Stimulated activated CD4-positive, alpha-beta T cell treated with anti-CD3 and anti-CD28 coated beads, Interleukin-1b, Interleukin-23, amount 100 ng/mL, for 24 hours (primary cell): ENCODE results near the gene DLGAP1.

Experiments
- DNase-seq, 4 experiments: peaks; one replicate each; pipeline ENCODE4 v3.0.0-alpha.2; 2020; ENCODE audit warnings: low read depth in 4 of 4, low spot score in 1 of 4

DLGAP1 gene

DNA sequence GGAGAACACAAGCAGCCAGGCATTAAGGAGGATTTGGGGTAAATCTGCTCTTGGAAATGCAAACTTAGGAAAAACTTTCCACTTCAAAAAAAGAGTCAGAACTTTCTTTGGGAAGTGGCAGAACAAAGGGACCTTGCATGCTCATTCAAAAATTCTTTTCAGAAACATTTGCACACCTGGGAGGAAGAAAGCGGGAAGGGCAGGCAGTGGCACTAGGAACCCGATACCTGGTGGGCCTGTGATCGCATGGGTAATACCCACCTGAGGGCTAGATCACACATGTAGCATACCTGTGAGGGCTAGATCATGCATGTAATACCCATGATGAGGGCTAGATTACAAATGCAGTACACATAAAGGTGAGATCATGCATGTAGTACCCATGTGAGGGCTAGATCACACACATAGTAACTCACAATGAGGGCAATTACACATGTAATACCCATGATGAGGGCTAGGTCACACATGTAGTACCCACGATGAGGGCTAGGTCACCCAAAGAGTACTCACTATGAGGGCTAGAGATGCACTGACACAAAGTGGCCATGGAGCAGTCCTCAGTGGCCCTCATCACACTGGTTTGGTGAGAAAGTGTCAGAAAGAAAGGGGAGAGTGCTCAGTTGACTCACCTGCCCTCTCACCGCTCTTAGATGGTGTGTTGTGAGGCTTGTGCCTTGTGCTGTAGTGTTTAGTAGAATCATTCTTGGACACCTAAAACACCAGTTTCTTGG lies 212.5 kb downstream of the DLGAP1 start:
- DNase-seq, result no peak

DNA sequence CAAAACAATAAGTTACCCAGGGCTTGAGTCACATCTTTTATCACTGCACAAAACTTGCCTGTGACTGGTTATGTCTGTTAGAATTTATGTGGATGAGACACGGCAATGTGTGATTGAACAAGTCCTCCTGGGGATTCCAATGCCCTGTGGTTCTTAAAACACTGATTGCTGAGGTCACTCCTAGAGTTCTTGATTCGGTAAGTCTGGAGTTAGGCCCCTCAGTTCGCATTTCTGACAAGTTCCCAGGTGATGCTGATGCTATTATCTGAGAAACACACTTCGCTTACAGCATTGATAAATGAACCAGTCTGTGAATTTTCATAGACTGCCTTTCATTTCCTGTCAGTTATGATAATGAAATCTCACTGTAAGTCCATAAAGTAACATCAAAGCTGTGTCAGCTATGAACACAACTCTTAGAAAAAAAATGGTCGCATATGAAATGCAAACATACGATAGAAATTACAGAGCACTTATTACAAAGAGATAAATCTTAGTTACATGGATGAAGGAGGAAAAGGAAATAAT lies 214.0 kb downstream of the DLGAP1 start:
- no peak for DNase-seq

DNA sequence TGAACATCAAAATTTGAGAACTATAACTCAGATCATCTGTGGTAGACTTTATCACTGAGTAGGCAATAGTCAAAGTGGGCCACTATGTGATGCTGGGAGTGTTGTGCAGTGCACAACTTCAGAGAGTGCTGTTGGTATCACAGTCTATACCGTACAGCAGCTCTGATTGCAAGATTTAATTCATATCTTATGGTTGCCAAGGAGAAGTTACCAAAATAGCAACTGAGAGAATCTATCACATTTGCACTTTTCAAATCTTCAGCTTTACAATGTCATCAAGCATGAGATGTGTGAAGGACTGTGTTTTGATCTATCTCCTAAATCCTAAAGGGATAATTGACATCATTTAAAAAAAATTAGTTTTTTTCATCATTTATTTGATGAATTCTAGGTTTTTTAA lies 216.1 kb downstream of the DLGAP1 start:
- no peak for DNase-seq

DNA sequence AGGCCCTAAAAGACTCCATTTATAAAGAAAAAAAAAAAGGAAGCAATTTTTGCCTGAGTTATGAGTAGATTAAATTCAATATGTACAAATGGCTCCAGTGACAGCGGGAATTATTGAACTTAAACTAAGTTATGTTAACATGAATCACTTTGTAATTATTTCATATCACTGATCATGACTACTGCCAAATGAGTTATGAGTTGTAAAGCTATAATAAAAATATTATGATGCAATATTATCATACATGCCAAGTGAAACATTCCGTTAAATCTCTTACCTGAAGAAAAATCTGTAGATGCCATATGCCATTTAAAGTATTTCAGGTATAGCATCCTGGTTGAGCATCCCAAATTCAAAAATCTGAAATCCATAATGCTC lies 217.5 kb downstream of the DLGAP1 start:
- no peak for DNase-seq

DNA sequence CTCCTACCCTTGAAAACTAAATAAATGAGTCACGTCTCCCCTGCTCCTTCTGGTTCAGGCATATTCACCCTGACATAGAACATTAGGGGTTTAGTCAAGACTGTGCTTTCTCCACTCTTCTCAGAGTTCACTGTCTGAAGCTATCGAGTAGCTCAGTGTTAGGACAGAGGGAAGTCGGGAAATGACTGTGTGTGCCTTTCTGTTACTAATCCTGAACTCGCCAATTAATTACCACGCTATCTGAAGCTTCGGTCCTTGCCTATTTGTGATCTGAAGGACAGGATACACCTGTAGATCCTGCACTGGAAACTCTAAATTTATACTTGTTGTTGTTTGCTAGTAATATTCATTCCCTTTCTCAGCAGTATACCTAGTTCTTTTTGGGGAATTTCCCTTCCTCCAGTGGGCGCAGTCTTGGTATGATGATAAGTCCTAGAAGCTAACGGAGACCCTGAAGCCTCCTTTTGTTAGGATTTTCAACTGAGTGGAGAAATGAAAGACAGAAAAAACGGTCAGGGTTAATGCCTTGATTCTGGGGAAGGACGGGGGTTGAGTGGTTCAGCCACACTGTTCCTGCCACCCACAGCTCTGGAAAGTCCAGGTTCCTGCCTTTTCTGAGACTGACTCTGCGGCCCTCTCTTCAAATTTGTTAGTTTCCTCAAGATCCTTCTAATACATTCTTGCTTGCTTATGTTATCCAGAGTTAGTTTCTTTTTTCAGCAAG lies 218.0 kb downstream of the DLGAP1 start:
- DNase-seq, result no peak

DNA sequence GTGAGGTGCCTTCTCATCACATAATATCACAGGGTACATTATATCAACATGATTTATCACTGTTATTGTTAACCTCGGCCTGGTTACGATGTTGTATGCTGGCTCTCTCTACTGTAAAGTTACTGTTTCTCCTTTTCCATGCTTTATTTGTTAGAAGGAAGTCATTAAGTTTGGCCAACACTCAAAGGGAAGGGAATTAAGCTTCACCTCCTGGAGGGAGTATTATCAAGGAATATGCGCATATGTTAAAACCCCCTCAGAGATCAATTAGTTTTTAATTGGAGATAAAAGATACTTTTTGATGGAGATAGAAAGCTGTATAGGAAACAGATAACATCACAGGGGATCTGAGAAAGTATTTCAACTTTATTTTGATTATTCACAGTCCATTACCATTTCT lies 221.6 kb downstream of the DLGAP1 start:
- DNase-seq, result no peak

DNA sequence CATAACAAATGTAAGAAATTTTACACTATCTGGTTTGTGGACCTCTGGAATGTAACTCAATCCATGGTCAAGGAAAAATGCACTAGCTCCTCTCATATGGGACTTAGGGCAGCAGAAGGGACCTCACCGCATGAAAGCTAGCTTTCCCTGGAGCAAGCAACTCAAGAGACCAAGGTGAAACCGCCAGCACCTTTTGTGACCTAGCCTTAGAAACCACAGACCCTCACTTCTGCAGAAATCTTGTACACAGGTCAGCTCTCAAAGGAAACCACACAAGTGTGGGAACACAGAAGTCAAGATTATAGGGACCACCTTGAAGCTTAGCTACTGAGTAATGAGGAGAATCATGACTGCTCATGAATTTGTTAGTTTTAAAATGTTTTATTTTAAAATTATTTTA lies 222.5 kb downstream of the DLGAP1 start:
- no peak for DNase-seq

DNA sequence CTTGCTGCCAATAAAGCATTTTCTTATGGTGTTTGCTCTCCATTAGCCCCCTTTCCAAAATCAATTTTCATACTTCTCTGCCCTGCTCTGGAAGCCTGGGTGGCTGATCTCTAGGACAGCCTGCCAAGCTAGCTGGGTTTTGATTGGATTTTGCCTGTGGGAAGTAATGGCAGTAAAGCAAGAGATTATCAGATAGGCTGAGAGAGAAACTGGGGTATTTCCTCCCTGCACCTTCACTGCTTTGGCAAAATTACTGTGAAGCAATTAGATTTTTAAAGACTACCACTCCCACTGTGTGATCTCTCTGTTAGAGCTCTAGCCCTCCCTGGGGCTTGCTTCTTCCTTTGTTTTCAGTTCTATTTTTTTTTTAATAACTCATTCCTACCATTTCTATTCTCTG lies 223.8 kb downstream of the DLGAP1 start:
- DNase-seq, result no peak

DNA sequence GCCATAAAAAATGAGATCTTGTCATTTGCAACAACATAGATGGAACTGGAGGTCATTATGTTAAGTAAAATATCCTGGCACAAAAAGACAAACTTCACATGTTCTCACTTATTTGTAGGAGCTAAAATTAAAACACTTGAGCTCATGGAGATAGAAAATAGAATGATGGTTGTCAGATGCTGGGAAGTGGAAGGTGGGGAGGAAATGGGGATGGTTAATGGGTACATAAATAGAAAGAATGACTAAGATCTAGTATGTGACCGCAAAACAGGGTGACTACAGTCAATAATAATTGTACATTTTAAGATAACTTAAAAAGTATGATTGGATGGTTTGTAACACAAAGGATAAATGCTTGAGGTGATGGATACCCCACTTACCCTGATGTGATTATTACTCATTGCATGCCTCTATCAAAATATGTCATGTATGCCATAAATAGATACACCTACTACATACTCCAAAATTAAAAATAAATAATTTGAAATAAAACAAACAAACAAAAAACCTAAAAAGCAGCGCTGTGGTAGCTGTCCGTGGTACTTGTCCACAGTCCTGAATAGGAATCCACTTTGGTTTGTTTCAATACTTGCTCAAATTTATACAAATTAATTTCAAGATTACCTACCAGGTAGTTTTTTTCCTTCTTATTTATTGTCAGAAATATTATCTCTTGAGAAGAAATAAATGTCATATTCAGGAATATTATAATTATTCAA lies 224.5 kb downstream of the DLGAP1 start:
- DNase-seq, result no peak

DNA sequence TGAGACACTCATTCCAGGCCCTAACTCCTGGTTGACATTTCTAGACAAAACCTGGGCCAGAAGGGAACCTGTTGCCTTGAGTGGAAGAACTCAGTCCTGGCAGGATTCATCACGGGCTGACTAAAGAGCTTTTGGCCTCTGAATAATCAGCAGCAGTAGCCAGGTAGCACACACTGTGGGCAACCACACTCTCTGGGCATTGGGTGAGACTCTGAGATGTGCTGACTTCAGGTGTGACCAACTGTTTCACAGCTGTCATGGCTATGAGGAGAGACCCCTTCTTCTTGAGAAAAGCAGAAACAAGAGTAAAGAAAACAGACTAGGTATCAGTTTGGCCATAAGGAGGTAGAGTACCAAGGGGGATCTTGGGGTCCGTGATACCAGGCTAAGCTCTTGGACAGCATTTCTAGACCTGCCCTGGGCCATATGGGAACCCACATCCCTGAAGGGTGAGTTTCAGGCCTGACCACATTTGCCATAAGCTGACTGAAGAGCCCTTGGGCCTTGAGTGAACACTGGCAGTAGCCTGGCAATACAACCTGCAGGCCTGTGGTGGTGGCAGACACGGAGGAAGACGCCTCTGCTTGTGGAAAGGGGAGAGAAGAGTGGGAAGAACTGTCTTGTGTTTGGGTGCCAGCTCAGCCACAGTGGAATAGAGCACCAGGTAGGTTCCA lies 230.9 kb downstream of the DLGAP1 start:
- no peak for DNase-seq

DNA sequence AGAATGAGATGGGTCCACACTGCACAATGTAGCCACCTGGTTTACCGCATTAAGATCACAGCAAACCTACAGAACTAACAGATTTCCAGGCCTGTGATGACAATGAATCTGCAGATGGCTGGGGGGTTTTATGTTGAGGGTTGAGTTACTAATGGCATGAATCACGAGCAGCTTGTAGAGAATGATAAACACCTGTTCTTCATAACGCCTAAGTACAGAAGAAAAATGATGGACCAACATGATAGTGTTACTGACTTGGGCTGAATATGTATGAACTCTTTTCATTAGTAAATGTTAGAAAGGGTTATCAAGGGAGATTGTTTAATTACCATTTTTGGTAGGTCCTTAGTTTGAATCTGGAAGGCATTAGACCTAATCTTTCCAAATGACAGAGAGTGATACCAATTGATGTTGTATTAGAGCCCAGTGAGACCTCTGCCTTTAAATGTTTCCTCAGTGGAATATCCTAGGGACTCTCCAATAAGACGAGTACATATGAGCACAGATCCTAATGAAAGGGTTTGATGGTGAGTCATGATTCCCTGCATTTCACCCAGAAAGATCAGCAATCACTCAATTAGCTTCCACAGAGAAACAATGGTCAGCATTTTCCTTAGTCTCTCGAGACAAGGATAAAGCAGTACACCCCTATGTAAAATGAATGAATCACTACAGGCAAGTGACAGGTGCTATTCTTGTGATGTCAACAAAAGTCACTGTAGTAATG lies 243.8 kb downstream of the DLGAP1 start:
- no peak for DNase-seq

DNA sequence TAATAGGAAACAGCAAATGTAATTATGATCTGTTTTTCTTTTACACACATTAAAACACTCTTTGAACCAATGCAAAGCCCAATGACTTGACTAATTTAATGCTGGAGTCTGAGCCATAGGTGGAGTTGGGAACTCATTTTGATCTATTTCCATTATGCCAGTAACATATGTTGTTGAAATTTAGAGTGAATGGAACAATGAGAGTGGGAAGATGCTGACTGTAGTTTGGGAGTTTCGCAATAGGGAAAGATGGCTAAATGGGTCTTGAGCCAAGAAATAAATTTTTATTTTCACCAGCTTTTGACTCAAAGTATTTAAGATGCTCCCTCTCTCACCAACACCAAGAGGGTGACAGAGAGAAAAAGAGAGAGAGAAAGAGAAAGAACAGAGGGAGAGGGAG lies 246.7 kb downstream of the DLGAP1 start:
- DNase-seq, result no peak

DNA sequence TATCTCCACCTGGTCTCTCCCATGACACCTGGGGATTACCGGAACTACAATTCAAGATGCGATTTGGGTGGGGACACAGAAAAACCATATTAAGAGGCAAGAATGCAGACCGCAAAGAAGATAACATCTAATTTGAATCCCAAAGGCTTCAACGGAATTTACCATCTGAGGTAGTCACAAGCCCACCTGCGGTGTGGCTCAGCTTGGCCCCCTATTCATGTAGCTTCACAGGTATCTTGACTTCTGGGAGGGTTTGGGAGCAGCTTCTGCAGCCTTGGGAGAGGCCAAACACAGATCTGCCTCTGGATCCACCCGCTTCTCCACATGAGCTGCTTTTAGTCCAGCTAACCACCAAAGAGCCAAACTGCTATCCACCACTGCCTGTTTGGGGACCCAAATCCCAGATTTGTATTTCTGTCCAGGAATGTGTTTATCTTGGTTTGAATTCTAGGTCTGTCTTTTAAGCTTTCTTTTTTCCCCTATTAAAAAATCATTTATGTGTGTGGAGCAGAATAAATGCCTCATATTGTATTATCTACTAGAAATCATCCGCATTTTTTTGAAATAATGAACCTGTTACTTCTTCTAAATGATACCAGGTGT lies 247.6 kb downstream of the DLGAP1 start:
- no peak for DNase-seq

DNA sequence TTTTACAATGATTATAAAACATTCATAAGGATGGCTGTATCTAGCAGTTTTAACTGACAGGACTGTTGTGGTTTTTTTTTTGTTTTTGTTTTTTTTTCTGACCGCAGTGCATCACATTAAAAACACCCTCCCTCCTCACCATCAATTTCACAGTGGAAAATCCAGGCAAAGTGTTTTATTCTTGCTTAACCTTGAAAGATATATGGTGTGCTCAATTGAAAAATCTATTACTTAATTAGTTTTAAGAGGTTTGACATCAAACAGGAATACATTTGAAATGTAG lies 250.7 kb downstream of the DLGAP1 start:
- DNase-seq, result no peak

DNA sequence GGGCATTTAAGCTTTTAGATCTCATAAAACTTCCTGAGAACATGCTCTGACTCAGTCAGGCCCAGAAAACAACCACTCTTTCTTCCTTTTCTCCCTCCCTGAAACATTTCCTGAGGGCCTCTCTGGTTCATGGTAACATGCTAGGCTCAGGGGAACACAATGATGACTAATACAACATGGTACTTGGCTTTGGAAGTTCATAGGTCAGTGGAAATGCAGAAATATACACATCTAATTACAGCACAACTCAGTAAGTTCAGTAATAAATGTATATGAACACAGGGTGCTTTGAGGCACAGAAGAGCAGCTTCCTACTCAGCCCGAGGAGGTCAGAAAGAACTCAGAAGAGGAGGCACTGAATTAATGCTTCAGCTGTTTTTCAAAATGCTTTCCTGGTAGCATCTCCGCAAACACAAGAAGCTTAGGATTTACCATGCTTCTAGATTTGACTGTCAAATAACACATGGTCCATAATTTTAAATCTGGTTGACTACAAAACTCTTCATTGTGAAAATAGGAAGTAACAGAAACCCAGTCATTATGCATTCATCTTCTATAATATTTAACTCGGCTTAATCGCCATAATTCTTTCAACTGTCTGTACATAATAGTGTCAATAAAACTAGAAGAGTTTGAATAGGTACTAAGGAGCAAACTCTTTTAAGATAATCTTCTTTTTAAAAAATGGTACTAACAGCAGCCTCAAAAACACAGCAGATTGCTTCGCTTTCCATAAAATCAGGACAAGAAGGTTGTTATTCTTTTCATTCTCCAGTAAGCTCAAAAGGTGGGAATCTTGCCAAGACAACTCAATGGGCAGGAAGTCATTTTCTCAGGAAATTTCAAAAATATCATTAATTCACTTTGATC lies 251.3 kb downstream of the DLGAP1 start:
- DNase-seq, result no peak

DNA sequence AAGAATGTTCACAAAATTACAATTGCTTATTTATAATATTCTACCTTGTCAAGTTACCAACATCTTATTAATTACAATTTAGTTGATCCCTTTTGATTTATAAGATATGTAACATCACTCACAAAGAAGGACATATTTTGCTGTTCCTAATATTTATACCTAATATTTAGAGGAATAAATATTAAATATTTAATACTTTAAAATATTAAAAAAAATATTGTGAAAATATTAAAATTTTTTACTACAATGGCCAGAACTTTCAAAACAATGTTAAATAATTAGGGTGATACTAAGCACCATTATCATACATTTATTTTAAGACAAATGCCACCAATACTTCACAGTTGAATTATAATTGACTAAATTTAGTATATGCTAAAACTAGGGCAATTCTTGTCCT lies 254.7 kb downstream of the DLGAP1 start:
- DNase-seq, result no peak

DNA sequence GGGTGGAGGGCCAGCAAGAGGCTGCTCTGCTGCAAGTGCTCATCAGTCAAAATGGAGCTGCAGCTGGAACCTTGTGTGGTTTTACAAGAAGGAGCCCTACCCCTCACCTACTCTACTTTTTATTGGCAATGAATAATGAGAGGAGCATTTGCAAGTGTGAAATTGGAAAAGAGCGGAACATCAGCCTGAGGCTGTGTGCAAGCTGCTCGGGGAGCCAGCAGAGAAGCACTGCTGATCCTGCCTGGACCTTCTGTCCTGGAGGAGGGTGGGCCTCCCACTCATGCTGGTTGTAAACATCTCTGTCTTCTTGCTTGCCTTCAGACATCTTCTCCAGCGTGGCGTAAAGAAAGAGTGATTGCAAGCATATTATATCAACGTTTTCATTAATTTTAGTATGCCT lies 256.2 kb downstream of the DLGAP1 start:
- no peak for DNase-seq

DNA sequence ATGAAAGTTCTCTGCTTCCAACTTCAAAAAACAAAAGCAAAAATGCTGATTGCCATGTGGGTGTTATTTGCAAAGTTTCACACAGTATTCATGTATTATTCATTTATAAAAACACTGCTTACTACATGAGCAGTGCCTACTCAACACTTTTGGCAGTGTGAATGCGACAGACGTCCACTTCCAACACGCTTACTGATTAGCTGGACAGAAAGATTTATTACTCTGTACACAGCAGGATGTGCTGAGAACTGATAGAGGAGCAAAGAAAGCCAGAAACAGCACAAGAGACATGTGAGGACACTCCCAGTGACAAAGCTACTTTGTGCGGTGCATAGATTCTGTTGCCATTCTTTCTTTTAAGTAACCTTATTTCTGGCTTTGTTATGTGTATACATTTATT lies 258.8 kb downstream of the DLGAP1 start:
- no peak for DNase-seq

DNA sequence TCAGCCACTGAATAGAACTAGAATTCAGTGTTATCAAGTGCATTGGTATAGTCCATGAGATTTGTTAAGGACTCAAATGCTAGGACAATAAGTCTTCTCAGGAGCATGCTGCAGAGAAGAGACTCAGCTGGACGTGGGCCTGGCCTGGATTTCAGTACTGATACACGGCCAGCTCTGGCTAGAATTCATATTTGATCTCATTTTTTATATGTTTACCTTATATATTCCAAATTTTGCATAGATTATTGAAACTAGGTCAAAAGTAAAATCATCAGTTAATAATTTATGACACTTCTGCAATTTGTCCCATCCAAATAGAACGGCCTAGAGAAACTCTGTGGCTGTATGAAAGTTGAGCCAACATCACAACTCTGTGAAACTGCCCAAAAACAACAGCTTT lies 262.0 kb downstream of the DLGAP1 start:
- no peak for DNase-seq
